ENCODE measurements around the gene KIF6.

The KIF6 gene

GRCh38 chr6:39553029-39553428 is 172.2 kb downstream of the KIF6 start:
- no peak for TF ChIP-seq GATA3 (IDR thresholded peaks at IDR 0.05; ENCODE audit: low read depth, low read length)
- no peak for TF ChIP-seq GATA2 (IDR thresholded peaks at IDR 0.05; ENCODE audit: low read depth, low read length)

GRCh38 chr6:39550191-39550590 is 175.0 kb downstream of the KIF6 start:
- TF ChIP-seq GATA2 (IDR thresholded peaks at IDR 0.05; ENCODE audit: low read depth, low read length) (no peak), GATA3 (IDR thresholded peaks at IDR 0.05; ENCODE audit: low read depth, low read length) (no peak)

DNA sequence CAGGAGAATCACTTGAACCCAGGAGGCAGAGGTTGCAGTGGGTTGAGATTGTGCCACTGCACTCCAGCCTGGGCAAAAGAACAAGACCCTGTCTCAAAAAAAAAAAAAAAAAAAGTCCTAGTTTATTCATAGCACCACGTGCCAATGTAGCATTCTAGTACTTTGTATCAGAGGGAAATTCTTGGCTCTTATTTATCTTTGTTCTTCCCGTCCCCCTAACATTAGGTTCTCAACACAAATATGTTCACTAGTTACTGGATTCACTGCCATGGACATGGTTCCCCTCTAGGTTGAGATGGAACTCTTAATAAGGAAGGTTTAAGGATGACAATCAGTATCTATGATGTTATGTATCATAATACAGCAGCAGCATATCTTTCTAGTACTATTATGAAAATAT is 178.5 kb downstream of the KIF6 start:
- TF ChIP-seq GATA2 (IDR thresholded peaks at IDR 0.05; ENCODE audit: low read depth, low read length) (no peak), GATA3 (IDR thresholded peaks at IDR 0.05; ENCODE audit: low read depth, low read length) (no peak)

DNA sequence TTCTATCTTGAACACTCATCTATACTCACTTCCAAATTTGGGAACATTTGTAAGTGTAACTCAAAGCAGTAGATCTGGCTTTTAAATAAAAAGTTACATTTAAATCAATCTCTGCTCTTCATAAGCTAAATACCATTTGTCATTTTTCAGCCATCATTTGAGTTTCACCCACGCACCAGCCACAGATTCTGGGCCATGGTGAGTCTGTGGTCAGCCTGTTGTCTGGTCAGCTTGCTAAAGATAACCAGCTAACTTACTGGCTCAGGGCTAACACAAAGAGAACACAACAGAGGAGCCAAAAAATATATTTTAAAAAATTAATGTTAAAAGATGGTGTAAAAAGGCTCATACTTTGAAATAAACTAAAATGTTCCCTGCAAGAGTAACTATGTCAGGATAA is 181.3 kb downstream of the KIF6 start:
- TF ChIP-seq GATA2 (IDR thresholded peaks at IDR 0.05; ENCODE audit: low read depth, low read length) (no peak), GATA3 (IDR thresholded peaks at IDR 0.05; ENCODE audit: low read depth, low read length) (no peak)

- TF ChIP-seq GATA2 (IDR thresholded peaks at IDR 0.05; ENCODE audit: low read depth, low read length) (no peak), GATA3 (IDR thresholded peaks at IDR 0.05; ENCODE audit: low read depth, low read length) (no peak)
These were observed 182.1 kb downstream of the KIF6 start for GRCh38 chr6:39543095-39543494.

DNA sequence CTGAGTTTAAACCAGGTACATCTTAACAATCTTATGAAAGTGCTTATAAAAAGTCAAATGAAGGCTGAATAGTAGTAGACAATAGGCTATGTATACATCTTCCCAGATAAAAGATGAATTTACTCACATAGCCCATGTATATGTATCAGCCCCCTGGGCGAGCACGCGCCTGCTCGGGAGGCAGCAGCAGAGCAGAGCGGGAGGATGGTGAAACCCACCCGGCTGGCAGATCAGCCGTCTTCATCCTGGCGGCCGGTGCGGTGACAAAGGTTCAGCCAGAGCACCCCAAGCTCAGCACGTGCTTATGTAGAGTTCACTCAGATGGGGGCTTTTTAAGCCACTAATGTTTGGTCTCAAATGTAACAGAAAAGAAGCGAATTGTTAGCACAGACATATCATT is 184.8 kb downstream of the KIF6 start:
- TF ChIP-seq GATA3 (IDR thresholded peaks at IDR 0.05; ENCODE audit: low read depth, low read length) (no peak), GATA2 (IDR thresholded peaks at IDR 0.05; ENCODE audit: low read depth, low read length) (no peak)

GRCh38 chr6:39530201-39530759 is 194.9 kb downstream of the KIF6 start:
- TF ChIP-seq GATA3 (IDR thresholded peaks at IDR 0.05; ENCODE audit: low read depth, low read length) (no peak), GATA2 (IDR thresholded peaks at IDR 0.05; ENCODE audit: low read depth, low read length) (no peak)

- TF ChIP-seq GATA3 (IDR thresholded peaks at IDR 0.05; ENCODE audit: low read depth, low read length): peak; percentile 68; the same call in 1 of the 2 replicates
- no peak for TF ChIP-seq GATA2 (IDR thresholded peaks at IDR 0.05; ENCODE audit: low read depth, low read length)
These were observed 197.2 kb downstream of the KIF6 start for GRCh38 chr6:39527792-39528564.

GRCh38 chr6:39524007-39524406 is 201.2 kb downstream of the KIF6 start:
- no peak for TF ChIP-seq GATA2 (IDR thresholded peaks at IDR 0.05; ENCODE audit: low read depth, low read length)

GRCh38 chr6:39521958-39522357 is 203.2 kb downstream of the KIF6 start:
- no peak for TF ChIP-seq GATA3 (IDR thresholded peaks at IDR 0.05; ENCODE audit: low read depth, low read length)
- TF ChIP-seq GATA2 (IDR thresholded peaks at IDR 0.05; ENCODE audit: low read depth, low read length): no peak

GRCh38 chr6:39520916-39521315 is 204.3 kb downstream of the KIF6 start:
- TF ChIP-seq GATA2 (IDR thresholded peaks at IDR 0.05; ENCODE audit: low read depth, low read length) (no peak), GATA3 (IDR thresholded peaks at IDR 0.05; ENCODE audit: low read depth, low read length) (no peak)

DNA sequence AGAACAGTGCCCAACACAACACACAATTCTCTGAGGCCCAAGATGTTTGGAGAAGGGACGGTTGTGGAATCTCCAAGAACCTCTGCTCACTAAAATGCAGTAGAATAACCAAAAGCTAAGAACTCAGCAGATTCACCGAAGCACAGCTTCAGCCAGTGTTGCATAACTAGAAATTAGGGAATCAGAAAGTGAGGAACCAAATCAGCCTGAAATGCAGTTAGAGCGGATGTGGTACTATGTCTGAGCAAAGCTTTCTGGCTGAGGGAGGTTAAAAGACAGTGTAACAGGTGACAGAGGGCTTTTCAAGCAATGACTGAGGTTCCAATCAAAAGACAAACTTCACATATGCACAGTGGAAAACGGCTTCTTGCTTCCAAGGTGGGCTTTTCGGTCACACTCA is 204.8 kb downstream of the KIF6 start:
- no peak for TF ChIP-seq GATA2 (IDR thresholded peaks at IDR 0.05; ENCODE audit: low read depth, low read length)
- TF ChIP-seq GATA3 (IDR thresholded peaks at IDR 0.05; ENCODE audit: low read depth, low read length): no peak

- TF ChIP-seq GATA2 (IDR thresholded peaks at IDR 0.05; ENCODE audit: low read depth, low read length) (no peak), GATA3 (IDR thresholded peaks at IDR 0.05; ENCODE audit: low read depth, low read length) (no peak)
These were observed 207.0 kb downstream of the KIF6 start for GRCh38 chr6:39518221-39518620.

GRCh38 chr6:39517756-39518155 is 207.5 kb downstream of the KIF6 start:
- TF ChIP-seq GATA2 (IDR thresholded peaks at IDR 0.05; ENCODE audit: low read depth, low read length): no peak
- no peak for TF ChIP-seq GATA3 (IDR thresholded peaks at IDR 0.05; ENCODE audit: low read depth, low read length)

GRCh38 chr6:39516471-39516870 is 208.7 kb downstream of the KIF6 start:
- TF ChIP-seq GATA2 (IDR thresholded peaks at IDR 0.05; ENCODE audit: low read depth, low read length): no peak
- no peak for TF ChIP-seq GATA3 (IDR thresholded peaks at IDR 0.05; ENCODE audit: low read depth, low read length)

All from SH-SY5Y (cell line).